Globus pallidus (tissue), 1 donor: ENCODE measurements around the gene ACBD3.
A peak's percentile ranks its signal among the peaks of the same experiment; 100 is the strongest.

Experiments used
- DNase-seq: peaks from one replicate; pipeline ENCODE4 v3.0.0-alpha.2; 2015; ENCODE audit warnings: low spot score

ACBD3 gene

DNA sequence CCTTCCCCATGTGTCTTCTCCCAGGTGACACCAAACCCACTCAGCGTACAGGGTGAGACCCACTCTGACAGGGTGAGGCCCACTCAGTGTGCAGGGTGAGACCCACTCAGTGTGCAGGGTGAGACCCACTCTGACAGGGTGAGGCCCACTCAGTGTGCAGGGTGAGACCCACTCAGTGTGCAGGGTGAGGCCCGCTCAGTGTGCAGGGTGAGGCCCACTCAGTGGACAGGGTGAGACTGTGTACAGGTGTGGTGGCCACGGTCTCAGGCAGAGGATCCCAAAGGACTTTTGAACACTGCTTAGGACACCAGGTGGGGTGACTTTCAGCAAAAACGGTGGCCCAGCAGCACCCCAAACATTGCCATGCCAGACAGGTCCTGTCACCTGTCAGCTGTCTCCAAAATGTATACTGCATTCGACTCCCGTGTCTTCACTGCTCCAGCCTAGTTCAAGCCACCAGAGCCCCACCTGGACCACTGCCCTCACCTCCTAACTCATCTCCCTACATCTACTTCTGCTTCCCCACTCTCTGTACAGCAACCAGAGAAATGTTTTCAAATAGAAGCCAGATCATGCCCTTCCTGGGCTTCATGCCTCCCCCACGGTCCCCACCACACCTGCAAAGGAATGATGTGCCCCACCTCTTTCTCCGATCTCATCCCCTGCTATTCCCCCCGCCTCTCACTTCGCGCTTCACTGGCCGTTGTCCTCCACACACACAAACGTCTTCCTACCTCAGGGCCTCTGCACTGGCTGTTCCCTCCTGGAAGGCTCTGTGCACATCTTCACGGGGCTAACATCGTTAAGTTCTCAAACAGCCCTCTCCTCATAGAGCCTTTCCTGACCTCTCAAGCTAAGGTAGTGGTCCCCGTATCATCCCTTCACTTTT lies 52.1 kb downstream of the ACBD3 start:
- no peak for DNase-seq

DNA sequence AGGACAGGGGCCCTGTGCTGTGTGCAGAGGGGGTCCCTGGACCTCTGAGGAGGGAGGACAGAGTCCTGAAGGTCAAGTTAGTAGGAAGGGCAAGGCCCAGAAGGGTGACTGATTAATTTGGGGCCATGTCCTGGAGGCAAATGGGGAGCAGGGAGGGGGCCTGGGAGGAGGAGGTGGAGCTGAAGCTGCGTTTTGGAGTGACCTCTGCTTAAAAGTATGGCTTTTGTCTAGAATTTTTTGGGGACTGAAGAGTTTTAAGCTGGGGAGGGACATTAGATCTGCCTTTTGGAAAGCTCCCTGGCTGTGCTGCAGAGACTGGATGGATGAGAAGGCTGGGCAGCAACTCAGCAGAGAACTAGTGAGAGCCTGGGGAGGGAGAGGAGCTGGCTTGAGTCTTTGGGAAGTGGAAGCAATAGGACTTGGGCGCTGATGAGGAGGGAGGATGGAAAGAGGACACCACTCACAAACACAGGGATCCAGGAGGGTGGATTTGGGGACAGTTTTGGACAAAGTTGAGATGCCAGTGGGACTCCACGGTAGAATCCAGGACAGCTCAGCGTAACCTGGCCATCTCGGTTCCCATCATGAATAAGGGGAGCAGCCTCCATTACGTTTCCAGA lies 52.9 kb downstream of the ACBD3 start:
- DNase-seq, result no peak

DNA sequence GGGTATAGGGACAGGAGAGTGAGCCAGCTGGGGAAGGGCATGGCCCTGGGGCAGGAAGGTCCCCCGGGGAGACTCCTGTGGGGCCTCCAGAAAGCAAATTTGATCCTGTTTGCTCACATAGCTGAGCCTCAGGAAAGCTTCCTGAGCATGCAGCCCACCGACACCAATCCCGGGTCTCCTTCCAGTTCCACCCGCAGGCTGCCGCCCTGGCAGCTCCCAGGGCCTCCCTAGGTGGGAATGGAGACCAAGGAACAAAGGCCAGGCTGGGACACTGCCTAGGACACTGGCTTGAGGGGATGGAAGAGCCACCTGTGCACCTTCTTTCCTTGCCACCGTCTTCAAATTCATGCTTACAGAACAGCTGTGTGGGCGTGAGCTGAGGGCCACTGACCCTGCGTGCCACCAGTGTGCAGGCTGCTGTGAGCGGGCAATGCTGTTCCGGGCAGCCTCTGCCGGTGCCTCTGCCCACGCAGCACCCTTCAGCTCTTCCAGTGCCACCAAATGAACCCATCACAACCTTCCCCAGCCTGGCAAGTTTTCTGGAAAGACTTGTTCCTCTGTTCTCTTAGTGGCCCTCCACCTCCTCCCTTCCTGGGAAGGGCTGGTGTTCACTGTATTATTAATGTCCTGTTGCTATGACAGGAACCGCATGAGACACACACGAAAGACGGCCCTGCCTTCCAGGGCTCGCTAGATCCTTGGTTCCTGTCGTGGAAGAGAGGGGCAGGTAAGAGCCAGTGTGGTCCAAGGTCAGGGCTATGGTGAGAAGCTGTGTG lies 53.6 kb downstream of the ACBD3 start:
- no peak for DNase-seq

DNA sequence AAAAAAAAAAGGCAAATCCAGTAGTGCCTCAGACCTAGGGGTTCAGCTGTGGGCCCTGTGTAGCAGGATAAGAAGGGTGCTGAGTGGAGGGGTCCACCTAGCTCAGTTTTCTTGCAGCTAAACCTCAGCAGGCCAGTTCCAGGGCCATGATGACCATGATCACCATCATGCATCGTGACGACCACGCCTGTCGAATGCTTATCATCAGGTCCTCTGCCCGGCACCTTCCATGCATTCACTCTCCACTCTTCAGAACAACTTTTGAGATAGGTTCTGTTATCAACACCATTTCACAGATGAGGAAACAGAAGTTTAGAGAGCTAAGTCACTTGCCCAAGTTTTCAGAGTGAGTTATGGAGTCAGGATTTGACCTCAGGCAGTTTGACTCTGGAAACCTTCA lies 54.9 kb downstream of the ACBD3 start:
- no peak for DNase-seq

DNA sequence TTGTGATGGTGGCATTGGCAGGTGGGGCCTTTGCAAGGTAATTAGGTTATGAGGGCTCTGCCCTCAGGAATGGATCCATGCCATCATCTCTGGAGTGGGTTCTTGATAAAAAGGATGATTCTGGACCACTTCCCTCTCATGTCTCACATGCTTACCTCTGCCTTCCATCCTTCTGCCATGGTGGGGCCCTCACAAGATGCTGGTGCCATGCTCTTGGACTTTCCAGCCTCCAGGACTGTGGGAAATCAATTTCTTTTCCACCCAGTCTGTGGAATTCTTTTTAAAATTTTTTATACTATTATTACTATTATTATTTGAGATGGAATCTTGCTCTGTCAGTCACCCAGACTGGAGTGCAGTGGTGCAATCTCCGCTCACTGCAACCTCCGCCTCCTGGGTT lies 57.3 kb downstream of the ACBD3 start:
- DNase-seq, result no peak

DNA sequence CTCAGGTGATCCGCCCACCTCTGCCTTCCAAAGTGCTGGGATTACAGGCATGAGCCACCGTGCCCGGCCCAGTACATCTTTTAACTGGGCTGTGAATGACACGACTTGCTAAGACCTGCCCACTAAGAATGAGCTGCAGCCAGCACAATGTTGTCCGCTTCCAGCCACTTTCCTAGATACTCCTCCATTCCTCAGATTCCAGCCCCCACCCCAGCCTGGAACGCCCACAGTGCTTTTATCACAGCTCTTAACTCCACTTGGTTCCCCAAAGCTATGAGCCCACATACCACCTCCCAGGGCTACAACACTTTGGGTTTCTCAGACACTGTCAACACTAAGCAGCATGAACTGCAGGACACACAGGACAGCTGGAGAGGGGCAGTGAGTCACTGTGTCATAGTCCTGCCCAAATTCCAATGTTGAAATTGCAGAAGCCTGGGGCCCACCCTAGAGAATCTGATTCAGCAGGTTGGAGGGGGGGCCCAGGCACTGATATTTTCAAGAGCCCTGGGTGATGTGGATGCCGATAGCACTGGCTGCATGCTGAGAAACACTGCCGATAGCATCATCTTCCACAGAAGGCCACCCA lies 58.0 kb downstream of the ACBD3 start:
- DNase-seq, result no peak

DNA sequence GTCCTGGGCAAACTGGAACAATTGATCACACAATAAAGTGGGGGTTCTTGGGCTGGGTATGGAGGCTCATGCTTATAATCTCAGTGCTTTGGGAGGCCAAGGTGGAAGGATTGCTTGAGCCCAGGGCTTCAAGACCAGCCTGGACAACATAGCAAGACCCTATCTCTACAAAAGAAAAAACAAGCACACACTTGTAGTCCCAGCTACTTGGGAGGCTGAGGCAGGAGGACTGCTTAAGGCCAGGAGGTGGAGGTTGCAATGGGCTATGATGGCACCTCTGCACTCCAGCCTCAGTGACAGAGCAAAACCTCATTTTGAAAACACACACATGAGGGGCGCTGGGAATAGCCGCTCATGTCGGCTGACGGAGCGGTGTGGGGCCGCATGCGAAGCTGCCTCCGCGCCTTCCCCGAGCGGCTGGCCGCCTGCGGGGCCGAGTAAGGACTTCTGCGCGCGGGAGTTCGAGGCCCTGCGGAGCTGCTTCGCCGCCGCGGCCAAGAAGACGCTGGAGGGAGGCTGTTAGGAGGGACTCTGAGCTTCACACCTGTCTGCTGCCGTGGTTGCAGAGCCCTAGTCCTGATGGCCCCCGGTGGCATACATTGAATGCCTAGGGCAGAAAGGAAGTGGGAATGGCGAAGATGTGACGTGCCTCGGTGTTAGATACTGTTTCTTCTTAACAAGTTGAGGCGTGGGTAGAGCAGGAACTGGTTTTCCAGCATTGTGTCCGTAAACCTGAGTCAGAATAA lies 59.5 kb downstream of the ACBD3 start:
- no peak for DNase-seq

DNA sequence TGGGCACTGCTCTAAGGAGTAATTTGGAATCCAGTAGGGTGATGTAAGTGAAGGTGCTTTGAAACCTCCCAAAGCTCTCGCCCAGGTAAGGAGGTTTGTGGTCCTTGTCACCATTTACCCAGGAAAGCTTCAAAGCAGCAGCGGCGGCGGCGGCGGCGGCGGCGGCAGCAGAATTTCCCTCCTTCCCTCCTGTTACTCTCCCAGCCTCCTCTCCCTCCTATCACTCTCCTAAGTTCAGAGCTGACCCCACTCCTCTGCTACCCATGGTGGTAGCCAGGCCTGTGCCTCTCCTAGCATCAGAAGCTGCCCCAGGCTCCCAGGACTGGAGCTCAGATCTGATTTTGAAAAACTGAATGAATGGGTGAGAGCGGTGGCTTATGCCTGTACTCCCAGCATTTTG lies 60.7 kb downstream of the ACBD3 start:
- no peak for DNase-seq

DNA sequence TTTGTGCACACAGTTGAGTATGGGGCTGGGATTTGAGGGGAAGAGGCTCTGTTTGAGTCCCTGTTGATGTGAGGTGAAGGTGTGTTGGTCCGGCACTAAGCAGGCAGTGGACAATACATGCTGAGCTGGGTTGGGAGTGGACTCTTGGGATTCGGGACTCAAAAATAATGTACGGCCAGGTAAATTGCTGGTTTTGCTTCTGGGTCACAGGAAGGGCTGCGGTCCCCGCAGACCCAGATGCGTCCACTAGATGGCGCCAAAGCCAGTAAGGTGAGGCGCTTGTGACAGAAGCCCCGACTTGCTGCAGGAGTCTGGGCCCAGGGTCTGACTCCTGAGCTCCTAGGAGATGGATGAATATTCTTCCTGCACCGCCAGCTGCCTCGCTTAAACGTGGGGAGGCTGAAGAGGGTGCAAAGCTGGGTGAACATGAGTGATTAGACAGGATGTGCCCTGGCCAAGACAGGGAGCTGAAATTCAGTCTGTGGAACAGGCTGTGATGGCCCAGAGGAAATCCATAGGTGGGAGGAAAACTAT lies 61.4 kb downstream of the ACBD3 start:
- DNase-seq, result peak; percentile 69

DNA sequence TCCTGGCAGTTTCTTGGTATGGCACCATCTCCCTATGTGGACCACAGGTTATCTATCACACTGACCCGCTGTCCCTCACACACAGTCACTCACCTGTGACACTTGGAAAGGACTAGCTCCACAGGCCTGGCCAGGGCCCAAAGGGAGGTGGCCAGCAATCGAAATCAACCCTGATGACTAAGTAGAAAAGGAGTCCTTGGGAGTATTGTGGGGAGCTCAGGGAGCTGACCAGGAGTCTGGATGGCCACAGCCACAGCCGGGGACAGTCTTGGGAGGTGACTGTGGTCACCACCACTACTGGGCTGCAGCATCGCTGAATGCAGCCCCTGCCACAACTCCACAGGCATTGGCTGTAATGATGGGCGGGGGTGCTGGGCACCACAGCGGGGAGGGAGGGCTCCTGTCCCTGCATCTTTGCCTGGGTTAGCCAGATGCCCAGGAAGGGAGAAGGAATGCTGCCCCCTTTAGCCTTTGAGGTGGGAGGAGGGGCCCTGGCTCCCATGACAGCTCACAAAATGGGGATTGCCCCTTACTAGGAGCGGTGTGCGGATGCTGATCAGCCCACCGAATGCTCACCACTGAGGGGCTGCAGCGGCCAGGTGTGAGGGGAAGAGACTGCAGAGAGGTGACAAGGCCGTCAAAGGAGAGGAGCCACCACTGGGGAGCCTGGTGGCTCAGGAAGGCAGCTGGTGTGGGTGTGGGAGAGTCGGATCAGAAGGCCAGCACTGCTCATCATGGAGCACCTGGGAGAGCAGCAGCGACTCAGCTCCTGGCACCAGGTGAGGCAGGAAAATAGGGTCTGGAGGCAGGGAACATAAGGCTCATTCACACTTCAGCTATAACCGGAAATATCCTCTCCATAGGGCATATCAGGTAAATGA lies 62.7 kb downstream of the ACBD3 start:
- DNase-seq, result no peak

DNA sequence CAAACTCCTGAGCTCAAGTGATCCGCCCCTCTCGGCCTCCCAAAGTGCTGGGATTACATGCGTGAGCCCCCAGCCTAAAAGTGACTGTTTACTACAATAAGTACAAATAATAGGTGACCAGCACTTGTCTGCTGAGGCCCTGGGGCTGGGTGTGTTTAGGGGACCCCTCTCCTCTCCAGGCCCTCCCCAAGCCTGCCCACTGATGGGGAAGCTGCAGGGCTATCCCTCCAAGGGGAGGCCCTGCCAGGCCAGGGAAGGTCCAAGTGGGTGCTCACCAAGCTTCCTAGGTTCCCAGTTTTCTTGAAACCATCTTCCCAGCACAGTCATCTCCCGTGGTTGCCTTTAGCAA lies 63.4 kb downstream of the ACBD3 start:
- DNase-seq, result no peak

DNA sequence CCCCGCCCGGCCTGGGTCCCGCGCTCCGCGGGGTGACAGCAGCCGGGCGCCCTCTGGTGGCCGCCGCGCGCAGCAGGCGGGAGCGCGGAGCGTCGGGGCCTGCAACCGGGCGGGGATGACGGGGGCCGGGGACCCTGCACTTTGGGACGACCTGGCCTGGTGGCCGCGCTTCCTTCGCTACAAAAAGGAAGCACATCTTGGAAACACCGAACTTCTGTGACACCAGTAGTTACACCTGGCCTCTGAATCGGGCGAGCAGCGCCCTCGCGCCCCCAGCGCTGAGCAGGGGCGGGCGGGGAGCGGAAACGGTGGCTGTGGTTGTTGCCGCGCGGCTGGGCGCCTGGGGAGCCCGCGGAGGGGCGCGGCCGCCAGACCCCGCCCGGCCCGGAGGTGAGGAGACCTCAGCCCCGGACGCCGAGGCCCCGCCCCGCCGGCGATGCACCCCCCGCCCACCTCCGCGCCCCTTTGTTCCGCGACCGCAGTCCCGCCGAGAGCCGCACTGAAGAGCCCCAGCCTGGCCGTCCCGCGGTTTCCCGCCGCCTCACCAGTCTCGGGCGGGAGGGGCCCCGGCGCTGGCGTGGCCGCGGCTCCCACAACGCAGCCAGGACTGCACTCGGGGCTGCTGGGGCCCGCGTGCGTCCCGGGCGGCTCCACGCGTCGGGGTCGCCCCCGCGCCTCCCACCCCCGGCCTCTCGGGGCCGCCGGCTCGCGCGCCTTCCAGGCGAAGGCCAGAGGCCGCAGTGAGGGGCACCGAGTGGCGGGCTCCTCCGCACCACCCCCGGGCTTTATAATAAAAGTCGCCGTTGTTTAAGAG lies 64.7 kb downstream of the ACBD3 start:
- DNase-seq, result peak; percentile 41

DNA sequence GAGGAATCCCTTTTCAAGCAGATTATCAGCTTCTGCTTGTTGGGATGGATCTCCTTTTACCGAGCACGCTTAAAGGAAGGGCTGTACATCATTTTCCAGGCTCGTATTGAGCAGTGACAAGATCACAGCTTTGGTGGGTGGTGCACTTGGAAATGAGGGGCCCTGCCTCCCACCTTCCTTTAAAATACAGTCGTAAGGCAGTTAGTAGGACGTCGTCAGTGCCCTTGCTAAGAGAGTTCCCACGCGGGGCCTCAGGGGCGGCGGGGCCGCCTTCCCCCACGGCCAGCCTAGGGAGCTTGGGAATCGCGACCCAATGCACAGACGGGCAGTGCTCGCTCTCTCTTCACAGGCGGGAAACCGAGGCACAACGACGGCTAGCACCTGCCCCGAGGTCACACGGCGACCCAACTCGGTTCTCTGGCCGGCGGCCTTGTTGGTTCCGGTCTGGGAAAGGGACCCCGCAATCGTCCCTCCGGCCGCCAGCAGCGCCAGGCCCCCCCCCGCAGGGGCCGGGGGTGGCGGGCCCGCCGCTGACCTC lies 65.4 kb downstream of the ACBD3 start:
- DNase-seq, result no peak

DNA sequence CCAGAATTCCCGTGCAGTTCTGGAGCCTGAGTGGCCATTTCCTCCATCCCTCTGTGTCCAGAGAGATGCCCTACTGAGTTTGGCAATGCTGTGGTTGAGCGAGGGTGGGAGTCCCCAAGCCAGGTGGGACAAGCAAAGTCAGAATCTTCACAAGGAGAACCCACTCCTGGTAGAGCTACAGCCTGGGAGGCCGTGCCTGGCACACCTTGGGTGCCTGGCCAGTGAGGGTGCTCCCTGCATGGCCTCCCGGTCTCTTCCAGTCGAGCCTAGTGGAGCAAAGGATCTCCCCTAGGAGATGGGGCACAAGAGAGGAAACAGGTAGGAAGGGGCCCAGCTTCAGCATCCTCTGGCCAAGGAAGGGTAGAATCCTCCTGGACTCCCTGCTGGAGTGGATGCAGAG lies 66.1 kb downstream of the ACBD3 start:
- no peak for DNase-seq

DNA sequence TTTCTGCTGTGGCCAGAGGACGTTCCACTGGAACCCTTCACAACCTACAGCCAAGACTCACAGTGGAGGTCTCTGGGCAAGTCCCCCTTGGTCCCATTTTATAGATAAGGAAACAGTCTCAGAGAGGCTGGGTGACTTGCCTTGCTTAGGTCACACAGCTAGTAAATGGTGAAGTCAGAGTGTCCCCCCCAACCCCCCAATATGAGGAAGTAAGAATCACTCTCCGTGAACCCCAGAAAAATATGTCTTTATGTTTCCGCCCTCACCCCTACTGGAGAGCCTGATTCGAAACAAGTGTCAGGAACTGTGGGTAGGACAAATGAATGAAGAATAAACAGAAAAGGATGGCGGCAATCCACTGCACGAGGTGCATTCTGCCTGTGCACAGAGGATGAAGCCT lies 67.4 kb downstream of the ACBD3 start:
- DNase-seq, result no peak

DNA sequence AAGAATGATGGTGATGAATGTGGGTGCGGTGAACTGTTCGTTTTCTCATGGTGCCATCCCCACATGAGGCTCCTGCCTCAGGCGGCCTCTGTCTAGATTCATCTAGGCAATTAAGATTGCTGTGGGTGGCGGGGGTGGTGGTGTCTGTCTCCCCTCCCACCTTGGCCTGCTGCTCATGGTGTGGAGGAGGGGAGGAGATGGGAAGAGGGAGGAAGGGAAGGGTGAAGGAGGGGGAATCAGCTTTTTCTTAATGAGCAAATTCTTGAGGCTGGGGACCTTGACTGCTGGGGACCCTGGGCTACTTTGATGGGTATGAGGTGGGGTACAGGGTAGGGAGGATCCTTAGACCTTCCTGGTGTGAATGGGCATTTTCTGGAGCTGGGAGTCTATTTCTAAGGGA lies 68.2 kb downstream of the ACBD3 start:
- DNase-seq, result no peak

DNA sequence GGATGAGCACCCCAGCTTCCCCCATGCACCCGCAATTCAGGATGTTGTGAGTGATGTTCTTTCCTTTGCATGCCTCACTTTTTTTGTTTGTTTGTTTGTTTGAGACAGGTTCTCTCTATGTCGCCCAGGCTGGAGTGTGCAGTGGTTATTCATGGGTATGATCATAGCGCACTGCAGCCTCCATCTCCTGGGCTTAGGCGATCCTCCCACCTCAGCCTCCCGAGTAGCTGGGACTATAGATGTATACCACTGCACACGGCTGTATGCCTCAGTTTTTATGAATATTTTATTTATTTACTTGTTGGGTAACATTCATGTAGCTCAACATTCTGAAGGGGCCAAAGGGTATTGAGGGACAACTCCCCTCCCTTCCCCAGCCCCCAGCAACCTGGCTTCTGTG lies 69.2 kb downstream of the ACBD3 start:
- DNase-seq, result no peak

DNA sequence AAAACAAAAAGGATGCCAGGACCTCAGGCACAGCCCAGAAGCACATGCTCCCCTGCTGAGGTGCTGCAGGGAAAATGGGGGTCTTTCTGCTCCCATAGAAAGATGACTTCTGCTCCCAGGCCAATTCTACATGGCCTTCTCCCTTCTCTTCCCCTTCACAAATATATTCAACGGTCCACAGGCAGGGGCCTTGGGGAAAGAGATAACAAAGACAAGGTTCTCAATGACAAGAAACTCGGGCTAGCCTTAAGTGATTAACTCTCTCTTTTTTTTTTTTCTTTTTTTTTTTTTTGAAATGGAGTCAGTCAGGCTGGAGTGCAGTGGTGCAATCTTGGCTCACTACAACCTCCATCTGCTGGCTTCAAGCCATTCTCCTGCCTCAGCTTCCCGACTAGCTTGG lies 69.9 kb downstream of the ACBD3 start:
- no peak for DNase-seq

DNA sequence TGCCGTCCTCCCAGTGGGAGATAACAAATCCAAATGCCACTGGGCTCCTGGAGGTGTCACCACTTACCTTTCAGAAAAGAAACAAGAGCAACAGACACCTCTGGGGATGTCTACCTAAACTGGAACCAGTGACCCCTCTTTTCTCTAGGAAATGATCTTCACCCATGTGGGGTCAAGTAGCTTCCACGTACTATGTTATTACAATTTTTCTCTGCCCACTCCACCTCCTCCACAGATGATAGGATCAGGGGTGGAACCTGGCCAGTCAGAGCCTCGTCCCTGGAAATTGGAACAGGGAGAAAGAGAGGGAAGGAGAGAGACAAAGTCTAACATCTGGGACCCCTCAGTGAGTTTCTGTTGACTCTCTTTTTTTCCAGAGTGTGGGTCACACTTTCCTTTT lies 73.9 kb downstream of the ACBD3 start:
- DNase-seq, result no peak

DNA sequence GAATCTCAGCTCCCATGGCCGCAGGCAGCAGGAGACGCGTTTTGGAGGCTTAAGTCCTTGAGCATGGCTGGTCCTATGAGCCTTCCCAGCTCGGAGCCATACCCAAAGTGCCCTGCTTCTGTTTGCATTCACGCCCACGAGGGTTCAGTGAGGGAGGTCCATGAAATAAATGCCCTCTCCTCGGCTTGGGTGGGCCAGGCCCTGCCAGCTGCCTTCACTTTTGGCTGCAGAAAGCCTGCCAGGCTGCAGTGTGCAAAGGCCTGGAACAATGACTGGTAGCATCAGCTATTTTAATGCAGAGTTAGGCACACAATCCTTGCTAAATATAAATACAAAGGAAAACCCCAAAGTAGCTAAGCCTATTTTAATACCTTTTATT lies 74.7 kb downstream of the ACBD3 start:
- peak; percentile 38 for DNase-seq
